HG02840 (cell line): ENCODE results near the gene C15orf39.

Experiments used
- ATAC-seq: cut with Tn5 transposase; IDR thresholded peaks from one replicate; pipeline ENCODE4 v1.9.1; 2021; ENCODE audit warnings: mild to moderate bottlenecking, moderate library complexity, moderate number of reproducible peaks; ENCODE audit not compliant: unreplicated experiment, low FRiP score

C15orf39 gene

DNA sequence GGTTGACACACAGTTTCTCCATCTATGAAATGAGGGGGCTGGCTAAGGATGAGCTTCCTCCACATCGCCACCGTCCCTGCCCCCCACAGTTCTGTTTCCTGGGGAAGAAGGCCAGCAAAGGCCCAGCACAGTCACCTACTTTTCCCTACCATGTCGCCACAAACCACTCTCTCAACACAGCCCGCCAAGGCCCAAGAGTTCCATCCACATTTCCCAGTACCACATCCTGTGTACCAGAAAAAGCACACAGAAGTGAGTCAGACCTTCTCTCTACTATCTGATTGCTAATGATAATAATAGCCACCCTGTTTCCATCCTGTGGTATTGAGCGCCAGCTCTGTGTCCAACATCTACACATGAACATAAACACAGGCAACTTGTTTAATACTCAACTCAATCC is 30.3 kb upstream of the C15orf39 start:
- no peak for ATAC-seq

DNA sequence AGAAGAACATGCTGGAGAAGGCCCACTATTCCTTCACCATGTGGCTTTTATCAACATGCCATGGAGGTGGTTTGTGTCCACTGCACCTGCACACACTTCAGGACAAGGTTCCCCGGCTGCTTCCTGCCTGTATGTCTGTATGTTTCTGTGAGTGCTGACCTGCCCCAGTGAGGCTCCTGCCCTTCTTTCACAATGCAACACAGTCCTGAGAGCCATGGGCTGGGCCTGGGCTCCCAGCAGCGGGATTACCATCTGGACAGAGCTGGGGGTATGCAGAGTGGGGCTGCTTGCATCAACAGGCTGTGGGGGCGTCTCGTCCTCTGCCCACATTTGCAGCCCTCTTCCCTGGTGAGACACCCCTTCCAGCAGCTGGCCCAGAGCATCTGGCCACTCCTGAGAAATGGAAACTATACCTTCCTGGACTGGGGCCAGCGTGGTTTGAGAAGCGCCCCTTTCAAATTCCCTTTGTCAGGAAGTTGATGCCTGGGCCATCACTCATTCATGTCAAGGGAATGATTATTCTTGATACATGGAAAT is 29.3 kb upstream of the C15orf39 start:
- no peak for ATAC-seq

DNA sequence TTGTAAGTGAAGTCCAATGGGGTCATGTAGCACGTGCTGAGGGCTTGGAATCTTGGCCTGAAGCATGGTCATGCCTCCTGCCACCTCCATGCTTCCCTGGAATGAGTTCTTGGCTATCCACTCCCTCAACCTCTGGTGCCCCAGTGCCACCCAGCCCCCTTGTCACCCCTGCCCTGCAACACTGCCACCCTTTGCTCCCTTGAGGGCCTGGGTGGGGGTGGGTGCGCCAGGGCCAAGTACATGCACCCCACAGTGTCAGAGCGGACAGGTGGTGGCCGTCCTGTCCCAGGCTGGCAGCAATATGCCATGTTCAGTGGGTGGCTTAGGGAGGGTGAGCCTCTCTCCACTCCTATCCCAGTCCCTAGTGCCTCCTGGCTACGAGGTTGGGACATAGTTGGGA is 27.6 kb upstream of the C15orf39 start:
- no peak for ATAC-seq

DNA sequence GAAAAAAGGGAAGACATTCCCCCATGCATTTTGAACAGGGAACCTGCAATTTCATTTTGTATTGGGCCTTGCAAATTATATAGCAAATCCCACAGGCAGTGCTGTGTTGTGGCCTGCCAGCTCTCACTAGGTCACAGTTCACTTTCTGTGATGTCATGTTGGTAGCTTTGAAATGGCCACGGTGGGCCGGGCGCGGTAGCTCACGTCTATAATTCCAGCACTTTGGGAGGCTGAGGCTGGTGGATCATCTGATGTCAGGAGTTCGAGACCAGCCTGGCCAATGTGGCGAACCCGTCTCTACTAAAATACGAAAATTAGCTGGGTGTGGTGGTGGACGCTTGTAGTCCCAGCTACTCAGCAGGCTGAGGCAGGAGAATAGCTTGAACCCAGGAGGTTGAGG is 27.0 kb upstream of the C15orf39 start:
- no peak for ATAC-seq

DNA sequence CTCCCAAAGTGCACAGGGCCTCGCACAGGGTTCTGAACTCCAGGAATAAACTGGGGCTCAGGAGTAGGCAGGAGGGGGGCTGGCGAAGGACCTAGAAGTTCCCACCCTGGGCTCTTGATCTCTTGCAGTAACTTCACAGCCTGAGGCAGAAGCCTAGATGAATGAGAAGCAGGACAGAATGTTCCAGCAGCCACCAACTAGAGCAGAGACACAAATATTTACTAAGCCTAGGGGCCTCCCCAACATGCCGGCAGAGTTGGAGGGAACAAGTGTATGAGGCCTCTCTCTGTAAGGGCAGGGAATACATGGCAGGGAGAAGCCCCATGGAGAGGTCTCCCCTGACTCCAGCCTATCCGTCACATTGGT is 25.3 kb upstream of the C15orf39 start:
- ATAC-seq: no peak

DNA sequence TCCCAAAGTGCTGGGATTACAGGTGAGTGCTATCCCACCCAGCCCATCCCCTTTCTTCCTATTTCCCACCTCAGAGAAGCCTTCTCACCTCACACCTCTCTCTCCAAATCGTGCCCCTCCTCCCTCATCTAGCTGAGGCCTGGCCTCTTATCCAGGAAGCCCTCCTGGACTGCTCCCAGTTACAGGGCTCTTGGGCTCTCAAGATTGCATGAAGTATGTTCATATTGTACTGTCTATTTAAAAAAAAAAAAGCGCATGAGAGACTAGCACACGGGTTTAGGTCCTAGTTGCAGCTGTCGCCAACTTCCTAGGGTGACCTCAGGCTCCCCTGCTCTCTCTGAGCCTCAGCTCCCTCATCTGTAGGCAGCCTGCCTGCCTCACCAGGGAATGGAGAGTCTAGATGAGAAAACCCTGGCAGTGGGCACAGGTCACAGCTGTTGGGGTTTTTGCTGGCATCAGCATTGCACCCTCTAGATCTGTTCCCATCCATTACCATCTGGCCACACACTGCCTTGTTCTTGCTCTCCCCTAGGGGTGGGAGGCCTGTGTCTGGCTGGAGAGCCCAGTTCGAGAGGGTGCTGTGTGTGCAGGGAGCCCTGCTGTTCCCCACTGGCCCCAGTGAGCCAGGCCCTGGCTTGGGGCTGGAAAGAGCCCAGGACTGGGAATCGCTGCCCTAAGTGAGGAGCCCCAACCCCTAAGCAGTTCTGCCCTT is 24.2 kb upstream of the C15orf39 start:
- ATAC-seq: no peak

DNA sequence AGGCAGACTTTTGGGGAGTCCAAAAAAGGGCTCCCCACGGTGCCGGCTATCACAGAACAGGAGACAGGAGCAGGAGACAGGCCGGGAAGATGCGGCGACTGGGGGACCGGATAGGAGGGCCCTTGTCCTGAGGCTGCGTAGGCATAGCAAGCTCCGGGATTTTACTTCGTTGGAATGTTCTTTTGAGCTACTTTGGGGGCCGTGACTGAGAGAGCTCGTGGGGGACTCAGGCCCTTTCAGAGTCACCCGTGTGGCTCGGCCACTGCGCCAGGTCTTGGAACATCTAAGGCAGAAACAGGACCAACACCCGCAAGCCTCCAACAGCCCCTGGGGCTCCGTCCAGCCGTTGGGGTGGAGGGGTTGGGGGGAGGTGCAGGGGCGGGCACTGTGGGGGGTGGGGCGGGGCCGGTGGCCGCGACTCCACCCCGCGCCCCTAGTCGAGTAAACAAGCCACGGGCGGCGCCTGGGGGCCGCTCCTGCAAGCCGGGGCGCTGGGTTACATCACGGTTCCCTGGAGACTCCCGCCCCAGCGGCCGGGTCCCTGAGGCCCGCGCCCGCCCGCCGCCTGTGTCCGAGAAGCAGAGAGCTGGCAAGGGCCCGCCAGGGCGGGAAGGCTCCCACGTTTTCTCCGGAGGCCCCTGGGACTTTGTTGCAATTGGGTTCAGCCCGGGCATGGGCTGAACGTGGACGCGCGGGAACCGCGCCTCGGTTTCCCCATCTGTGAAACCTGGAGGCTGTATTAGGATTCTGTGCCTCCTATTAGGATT is 23.3 kb upstream of the C15orf39 start:
- no peak for ATAC-seq

DNA sequence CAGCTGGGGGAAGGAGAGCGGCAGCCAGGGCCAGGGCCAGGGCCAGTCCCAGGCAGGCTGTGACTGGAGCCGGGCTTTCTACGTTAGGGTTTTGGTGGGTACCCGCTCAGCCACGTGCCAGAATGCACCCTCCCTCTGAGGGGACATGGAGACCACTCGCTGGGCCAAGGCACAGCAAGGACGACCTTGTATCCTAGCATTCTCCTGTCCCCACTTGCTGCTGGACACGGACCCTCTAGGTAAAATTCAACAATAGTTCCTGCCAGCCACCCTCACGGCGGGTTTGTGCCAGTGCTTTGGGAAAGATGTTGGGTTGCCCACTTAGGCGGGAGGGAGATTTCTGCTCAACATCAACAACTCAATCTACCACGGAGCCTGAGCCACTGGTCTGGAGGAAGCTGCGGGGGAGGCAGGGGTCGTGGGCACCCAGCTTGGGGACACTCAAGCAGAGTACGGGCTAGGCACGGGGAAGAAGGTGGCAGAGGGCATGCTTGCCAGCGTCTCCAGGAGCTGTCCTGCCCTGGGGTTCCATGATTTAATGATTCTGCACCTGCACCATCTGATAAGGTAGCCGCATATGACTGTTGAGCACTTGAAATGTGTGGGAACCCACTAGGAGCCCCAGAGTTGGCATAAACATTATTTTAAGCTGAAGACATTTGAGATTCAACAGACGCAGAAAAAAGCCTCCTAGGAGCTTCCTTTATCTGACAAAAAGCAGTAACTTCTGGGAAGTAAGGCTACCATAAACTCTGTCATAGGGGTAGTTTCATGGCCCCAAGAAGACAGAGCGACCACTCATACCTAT is 22.5 kb upstream of the C15orf39 start:
- no peak for ATAC-seq

DNA sequence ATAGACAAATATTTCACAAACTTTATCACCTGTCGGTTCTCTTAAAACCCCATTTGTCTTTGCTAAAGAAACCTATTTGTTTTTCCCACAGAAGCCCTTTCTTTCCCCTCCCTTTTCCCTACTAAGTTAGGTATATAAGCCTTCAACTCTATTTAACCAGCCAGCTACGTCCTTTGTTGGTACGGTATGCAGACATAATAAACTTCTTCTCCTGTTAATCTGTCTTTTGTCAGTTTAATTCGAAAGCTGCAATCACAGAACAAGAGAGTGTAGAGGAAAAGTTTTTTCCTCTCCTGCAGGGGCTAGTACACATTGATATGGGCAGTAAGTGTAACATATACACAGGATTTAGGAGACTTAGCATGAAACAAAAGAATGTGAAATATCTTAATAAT is 21.9 kb upstream of the C15orf39 start:
- no peak for ATAC-seq

DNA sequence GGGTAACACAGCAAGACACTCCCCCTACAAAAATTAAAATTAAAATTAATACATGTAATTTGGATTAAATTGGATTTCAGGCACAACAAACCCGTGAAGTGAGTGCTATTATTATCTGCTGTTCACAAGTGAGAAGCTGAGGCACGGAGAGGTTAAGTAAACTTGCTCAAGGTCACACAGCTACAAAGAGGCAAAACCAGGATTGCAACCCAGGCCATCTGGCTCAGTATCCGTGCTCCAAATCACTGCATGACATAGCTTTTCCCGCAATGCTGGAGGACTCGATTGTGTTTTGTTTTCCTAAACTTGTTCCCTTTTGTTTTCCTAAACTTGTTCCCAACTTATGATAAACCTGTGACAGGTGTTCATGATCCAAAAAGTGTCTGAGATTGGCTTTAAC is 19.9 kb upstream of the C15orf39 start:
- no peak for ATAC-seq

DNA sequence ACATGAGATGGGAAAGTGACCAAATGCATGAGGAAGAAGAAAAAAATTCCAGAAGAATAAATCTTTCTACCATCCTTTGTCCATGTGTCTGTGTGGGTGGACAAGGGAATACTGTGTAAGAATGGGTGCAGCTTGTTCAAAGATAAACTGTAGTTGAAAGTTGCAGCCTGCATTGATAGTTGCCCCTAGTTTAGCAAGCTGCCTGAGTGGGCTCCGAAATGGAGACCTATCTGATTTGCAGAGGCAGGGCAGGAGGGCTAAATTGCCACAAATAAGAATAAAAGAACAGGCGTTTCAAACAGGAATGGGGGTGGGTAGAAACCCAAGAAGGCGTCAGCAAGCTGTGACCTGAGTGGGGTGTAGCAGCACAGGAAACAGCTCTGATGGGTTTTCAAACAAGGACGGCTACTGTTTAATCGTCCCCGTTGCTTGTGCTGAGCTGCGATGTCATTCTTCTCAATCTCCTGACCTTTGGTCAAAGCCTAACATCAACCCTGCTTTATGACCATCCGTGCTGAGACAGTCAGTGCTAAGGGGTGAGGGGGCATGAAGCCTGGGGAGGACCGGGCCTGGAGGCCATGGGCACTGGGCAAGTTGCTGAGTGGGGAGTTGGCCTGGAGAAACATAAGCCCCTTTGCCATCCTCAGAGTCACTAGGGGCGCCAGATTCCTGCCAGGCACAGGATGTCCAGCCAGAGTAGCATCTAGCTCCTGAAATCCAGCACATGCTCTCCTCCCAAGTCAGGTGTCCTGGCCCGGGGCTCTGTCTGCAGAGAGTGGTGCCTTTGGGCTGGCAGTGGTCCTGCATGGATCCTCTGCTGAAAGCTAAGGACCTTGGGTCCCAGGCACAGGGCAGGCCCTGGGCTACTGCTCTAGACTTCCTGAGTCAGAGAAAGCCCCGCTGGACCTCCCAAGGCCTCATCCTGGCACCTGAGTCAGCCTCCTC is 19.2 kb upstream of the C15orf39 start:
- ATAC-seq: no peak

DNA sequence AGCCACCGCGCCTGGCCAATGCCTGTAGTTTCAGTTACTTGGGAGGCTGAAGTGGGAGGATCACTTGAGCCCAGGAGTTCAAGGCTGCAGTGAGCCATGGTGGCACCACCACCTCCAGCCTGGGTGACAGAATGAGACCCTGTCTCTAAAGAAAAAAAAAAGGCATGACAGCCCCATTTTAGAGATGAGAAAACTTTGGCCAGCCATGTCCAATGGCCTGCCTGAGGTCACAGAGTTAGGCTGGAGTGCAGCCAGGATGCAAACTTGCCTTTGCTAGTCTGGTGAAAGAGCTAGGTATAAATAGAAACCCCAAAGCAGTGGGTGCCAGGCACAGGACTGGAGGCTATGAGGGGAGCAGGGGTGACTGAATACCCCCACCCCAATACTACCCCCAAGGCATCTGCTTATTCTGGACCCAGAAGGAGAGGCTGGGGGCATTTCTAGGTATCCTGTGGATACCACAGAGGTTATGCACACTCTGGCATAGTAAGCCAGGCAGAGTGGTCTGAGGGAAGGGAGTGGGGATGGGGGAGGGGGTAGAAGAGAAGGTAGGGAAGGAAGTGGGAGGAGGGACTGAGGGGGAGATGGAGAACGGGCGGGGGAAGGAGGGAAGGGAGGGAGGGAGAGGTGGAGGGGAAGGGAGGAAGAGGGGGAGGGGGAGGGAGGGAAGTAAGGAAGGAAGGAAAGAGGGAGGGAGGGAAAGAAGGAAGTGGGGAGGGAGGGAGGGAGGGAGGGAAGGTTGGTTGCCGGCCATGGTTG is 16.2 kb upstream of the C15orf39 start:
- no peak for ATAC-seq

DNA sequence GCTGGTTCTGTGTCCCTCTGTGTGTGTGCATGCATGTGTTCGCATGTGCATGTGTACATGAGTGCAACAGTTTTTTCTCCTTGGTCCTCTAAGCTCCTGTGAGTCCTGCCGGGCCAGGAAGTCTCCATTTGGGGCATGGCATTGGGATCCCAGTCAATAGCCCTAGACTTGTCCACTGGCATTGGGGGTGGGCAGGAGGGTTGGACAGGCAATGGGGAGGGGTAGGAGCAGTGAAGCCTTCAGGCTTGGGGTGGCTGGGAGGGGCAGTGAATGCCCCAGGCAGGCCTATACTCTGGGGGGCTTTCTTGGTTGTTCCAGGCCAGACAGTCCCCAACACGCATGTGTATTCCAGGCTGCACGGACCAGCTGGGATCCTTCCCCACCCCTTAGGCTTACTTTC is 15.6 kb upstream of the C15orf39 start:
- ATAC-seq: no peak

DNA sequence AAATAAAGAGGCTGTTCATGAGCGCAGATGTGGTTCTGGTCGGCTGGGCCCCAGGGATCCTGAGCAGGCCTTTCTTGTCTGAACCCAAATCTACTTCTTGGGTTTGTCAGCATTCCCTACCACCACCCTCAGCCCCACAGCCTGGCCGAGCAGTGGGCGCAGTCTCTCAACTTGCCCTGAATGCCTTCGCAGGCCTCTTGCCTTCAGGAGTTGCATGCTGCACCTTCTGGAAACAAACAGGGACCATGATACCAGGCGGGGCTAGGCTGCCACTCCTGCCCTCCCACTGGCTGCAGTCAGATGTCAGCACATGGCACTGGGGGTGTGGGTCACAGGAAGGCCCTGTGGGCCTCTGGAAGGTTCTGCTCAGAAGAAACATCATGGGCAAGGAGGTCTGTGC is 13.2 kb upstream of the C15orf39 start:
- no peak for ATAC-seq

DNA sequence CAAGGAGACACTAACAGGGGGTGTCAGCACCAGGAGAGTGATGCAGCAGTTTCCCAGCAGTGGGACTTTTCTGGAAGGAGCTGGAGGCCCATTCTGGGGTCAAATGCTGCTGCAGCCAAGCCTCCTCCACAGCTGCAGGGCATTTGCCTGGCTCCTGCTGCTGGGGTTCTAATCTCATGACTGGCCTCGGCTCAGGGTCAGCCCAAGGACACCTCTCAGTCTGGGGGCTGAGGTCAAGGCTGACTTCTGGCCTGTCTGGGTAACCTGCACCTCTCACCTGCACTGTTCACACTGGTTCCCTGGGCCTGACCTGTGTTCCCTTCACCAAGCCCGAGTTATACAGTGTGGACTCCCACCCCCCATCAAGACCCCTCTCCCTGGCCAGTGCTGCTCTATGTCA is 10.4 kb upstream of the C15orf39 start:
- no peak for ATAC-seq

DNA sequence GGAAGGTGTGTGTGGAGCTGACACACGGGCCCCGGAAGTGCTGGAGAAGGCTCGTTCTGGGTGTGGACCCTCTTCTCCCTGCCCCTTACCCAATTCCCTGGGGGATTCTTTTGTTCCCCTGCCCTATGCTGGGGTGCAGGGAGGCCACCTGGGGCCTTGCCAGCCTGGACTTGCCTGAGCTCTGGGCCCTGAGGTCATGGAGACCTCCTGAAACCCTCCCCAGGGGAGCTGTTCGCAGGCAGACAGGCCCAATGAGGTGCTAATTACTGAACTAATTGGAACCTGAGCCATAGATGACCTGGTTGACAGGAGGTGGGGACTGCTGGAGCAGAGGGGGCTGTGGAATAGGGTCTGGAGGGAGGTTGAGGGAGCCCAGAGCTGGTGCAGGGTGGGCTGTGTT is 9.4 kb upstream of the C15orf39 start:
- no peak for ATAC-seq

DNA sequence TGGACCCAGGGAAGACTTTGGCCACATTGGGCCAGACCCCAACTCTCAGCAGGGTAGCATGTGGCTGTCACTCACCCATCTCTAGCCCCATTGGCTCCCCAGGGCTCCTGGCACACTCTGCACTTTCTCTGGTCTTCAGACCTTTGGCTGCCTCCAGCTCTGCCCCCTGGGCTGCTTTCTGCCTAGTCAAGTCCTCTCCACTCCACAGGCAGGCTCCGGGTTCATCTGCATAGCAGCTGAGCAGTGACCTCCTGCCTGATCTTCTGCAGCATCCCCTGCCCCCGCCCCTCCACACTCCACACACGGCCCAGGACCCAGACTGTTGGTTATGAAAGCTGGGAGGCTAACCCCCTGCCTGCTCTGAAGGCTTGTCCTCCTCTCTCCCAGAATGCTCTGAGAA is 8.4 kb upstream of the C15orf39 start:
- no peak for ATAC-seq

DNA sequence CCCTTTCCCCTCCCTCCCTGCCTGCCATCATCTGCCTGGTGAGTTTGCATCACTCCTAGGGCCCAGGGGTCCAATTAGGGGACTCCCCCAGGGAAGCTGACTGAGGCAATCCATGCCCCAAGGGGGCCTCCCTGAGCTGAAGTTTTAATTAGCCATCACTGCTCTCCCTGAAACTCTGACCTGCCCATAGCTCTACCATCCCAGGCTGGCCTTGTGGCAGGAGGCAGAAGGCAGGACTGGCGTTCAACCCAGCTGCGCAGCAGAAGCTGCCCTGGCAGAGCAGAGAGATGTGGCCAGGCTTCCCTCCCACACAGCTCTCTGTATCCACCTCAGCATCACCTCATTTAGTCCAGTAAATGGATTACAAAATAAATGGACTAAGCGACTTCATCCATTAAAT is 7.7 kb upstream of the C15orf39 start:
- ATAC-seq: no peak

DNA sequence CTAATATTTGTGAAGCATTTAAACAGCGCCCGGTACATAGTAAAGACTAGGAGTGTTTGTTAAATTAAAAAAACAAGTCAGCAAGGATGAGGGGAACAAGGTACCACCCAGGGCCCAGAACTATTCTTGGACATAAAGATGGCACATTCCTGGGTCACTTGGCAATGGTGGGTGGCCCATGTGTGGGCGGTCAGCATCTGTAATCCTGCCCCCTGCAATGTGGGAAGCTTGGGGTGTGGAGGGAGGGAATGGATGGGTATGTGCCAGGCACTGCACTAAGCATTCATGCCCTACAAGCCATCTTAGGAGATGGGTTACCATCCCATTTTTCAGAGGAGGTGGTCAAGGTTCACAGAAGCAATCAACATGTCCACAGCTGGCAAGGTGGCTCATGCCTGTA is 7.3 kb upstream of the C15orf39 start:
- no peak for ATAC-seq
